H9 (cell line): Measurements from ENCODE around the gene GSTT2B. TPM values are rescaled to one million over a fixed set of nuclear protein-coding genes. Genes with fewer than 3 reads are reported as not detected.

Experiments
- DNase-seq: peaks from one replicate; pipeline ENCODE4 v3.0.0-alpha.2; 2017
- H2AFZ ChIP-seq: one replicate; pipeline ENCODE4 v1.6.1; 2013; ENCODE audit warnings: mild to moderate bottlenecking, low read length, control low read depth, moderate library complexity
- H2AK5ac ChIP-seq: 2 replicates; pipeline ENCODE4 v1.6.1; 2013; ENCODE audit warnings: low read length, control low read depth, mixed read lengths; ENCODE audit not compliant: insufficient read length
- H2BK120ac ChIP-seq: one replicate; pipeline ENCODE4 v1.6.1; 2013; ENCODE audit warnings: low read depth, mild to moderate bottlenecking, low read length, control low read depth, inconsistent platforms; ENCODE audit not compliant: poor library complexity, severe bottlenecking
- H2BK12ac ChIP-seq: 2 replicates; pipeline ENCODE4 v1.6.1; 2013; ENCODE audit warnings: low read length, control low read depth, mixed read lengths, low read depth; ENCODE audit not compliant: insufficient read length
- H2BK15ac ChIP-seq: 2 replicates; pipeline ENCODE4 v1.6.1; 2013; ENCODE audit warnings: low read depth, low read length, control low read depth
- H2BK20ac ChIP-seq: one replicate; pipeline ENCODE4 v1.6.1; 2013; ENCODE audit warnings: low read depth, mild to moderate bottlenecking, low read length, control low read depth, inconsistent platforms; ENCODE audit not compliant: poor library complexity, severe bottlenecking
- H2BK5ac ChIP-seq: 2 replicates; pipeline ENCODE4 v1.6.1; 2013; ENCODE audit warnings: low read length, control low read depth, mixed read lengths; ENCODE audit not compliant: insufficient read length
- H3K14ac ChIP-seq: 2 replicates; pipeline ENCODE4 v1.6.1; 2013; ENCODE audit warnings: low read length, control low read depth; ENCODE audit not compliant: insufficient read depth
- H3K18ac ChIP-seq: 2 replicates; pipeline ENCODE4 v1.6.1; 2013; ENCODE audit warnings: low read depth, mild to moderate bottlenecking, mixed read lengths, low read length, control low read depth; ENCODE audit not compliant: insufficient read length
- H3K23ac ChIP-seq: 2 replicates; pipeline ENCODE4 v1.6.1; 2013; ENCODE audit warnings: low read length, control low read depth, mixed read lengths, low read depth; ENCODE audit not compliant: insufficient read length
- H3K23me2 ChIP-seq: 2 replicates; pipeline ENCODE4 v1.6.1; 2013; ENCODE audit warnings: low read depth, mild to moderate bottlenecking, mixed read lengths, low read length, control low read depth; ENCODE audit not compliant: insufficient read length, poor library complexity, severe bottlenecking
- H3K27ac ChIP-seq: 2 replicates; pipeline ENCODE4 v1.5.1; 2013; ENCODE audit warnings: low read length, control low read depth, mixed read lengths, low read depth; ENCODE audit not compliant: insufficient read length
- H3K27me3 ChIP-seq: 2 replicates; pipeline ENCODE4 v1.6.1; 2013; ENCODE audit warnings: low read length, control low read depth, inconsistent platforms; ENCODE audit not compliant: insufficient read depth
- H3K4ac ChIP-seq: 2 replicates; pipeline ENCODE4 v1.6.1; 2013; ENCODE audit warnings: low read depth, mild to moderate bottlenecking, control low read depth, inconsistent platforms, low read length, moderate library complexity
- H3K4me1 ChIP-seq: 2 replicates; pipeline ENCODE4 v1.6.1; 2013; ENCODE audit warnings: low read length, control low read depth, inconsistent platforms; ENCODE audit not compliant: insufficient read depth
- H3K4me2 ChIP-seq: 2 replicates; pipeline ENCODE4 v1.6.1; 2013; ENCODE audit warnings: low read length, control low read depth, mixed read lengths; ENCODE audit not compliant: insufficient read length, insufficient read depth
- H3K56ac ChIP-seq: 2 replicates; pipeline ENCODE4 v1.6.1; 2013; ENCODE audit warnings: low read depth, mild to moderate bottlenecking, mixed read lengths, low read length, control low read depth; ENCODE audit not compliant: insufficient read length
- H3K79me1 ChIP-seq: 2 replicates; pipeline ENCODE4 v1.6.1; 2013; ENCODE audit warnings: low read depth, mild to moderate bottlenecking, moderate library complexity, low read length, control low read depth, inconsistent platforms; ENCODE audit not compliant: insufficient read depth, poor library complexity, severe bottlenecking
- H3K79me2 ChIP-seq: 2 replicates; pipeline ENCODE4 v1.6.1; 2013; ENCODE audit warnings: low read length, control low read depth, inconsistent platforms; ENCODE audit not compliant: insufficient read depth
- H3K9ac ChIP-seq: 2 replicates; pipeline ENCODE4 v1.6.1; 2013; ENCODE audit warnings: low read length, control low read depth, mixed read lengths; ENCODE audit not compliant: insufficient read length; ENCODE audit errors: extremely low read depth
- H3K9me3 ChIP-seq: one replicate; pipeline ENCODE4 v1.6.1; 2013; ENCODE audit warnings: low read depth, low read length, inconsistent platforms; ENCODE audit not compliant: control insufficient read depth
- H3T11ph ChIP-seq: one replicate; pipeline ENCODE4 v1.6.1; 2013; ENCODE audit warnings: mild to moderate bottlenecking, low read length, control low read depth, inconsistent platforms
- H4K20me1 ChIP-seq: one replicate; pipeline ENCODE4 v1.6.1; 2013; ENCODE audit not compliant: control insufficient read depth, insufficient read length, insufficient read depth
- H4K5ac ChIP-seq: 2 replicates; pipeline ENCODE4 v1.6.1; 2013; ENCODE audit warnings: low read depth, mild to moderate bottlenecking, mixed read lengths, low read length, control low read depth; ENCODE audit not compliant: insufficient read length
- H4K8ac ChIP-seq: replicated peaks from 2 replicates; pipeline ENCODE4 v1.6.1; 2013; ENCODE audit warnings: low read length, control low read depth, mixed read lengths, low read depth; ENCODE audit not compliant: insufficient read length
- H4K91ac ChIP-seq: 2 replicates; pipeline ENCODE4 v1.6.1; 2013; ENCODE audit warnings: low read depth, mild to moderate bottlenecking, moderate library complexity, mixed read lengths, low read length, control low read depth; ENCODE audit not compliant: insufficient read length
- H3K27ac Mint-ChIP-seq, 3 experiments: 2 replicates in 2 of 3; 3 replicates in 1 of 3; pipeline ENCODE4 v1.8.0; 2020 to 2021; ENCODE audit warnings: mixed read lengths in 3 of 3, mild to moderate bottlenecking in 1 of 3, moderate library complexity in 1 of 3
- H3K27me3 Mint-ChIP-seq: 2 replicates; pipeline ENCODE4 v1.8.0; 2021; ENCODE audit warnings: low read depth, mild to moderate bottlenecking, moderate library complexity, mixed read lengths
- H3K36me3 Mint-ChIP-seq, 3 experiments: 2 replicates in 2 of 3; 3 replicates in 1 of 3; pipeline ENCODE4 v1.8.0; 2020 to 2021; ENCODE audit warnings: low read depth in 3 of 3, mixed read lengths in 3 of 3; ENCODE audit not compliant: insufficient read depth in 1 of 3
- H3K4me1 Mint-ChIP-seq, 2 experiments: 2 replicates each; pipeline ENCODE4 v1.8.0; 2020; ENCODE audit warnings: mixed read lengths in 2 of 2
- H3K4me3 Mint-ChIP-seq, 2 experiments: 2 replicates in 1 of 2; 3 replicates in 1 of 2; pipeline ENCODE4 v1.8.0; 2020 to 2021; ENCODE audit warnings: mild to moderate bottlenecking in 2 of 2, mixed read lengths in 2 of 2, moderate library complexity in 1 of 2
- H3K9me3 Mint-ChIP-seq, 2 experiments: 2 replicates in 1 of 2; 3 replicates in 1 of 2; pipeline ENCODE4 v1.8.0; 2020; ENCODE audit warnings: mild to moderate bottlenecking in 2 of 2, mixed read lengths in 2 of 2, moderate library complexity in 1 of 2
- CTCF ChIP-seq: fragments of 200-600 bp; sonication (generic); conservative IDR thresholded peaks from 3 replicates; pipeline ENCODE4 v1.8.0; 2021; ENCODE audit warnings: antibody characterized with exemption, mild to moderate bottlenecking
- WGBS: extraction: QIAGEN DNeasy Blood & Tissue Kit; methylation state at CpG from one replicate; pipeline ENCODE4 v1.1.7; 2013; ENCODE audit warnings: missing lambda C conversion rate, low lambda C conversion rate, mixed read lengths; ENCODE audit not compliant: insufficient read length; ENCODE audit errors: extremely low coverage; 5-methylcytosine and 5-hydroxymethylcytosine counted together
- total RNA-seq: library from RNA; stranded (reverse); gene quantifications from 2 replicates; pipeline ENCODE4 v1.2.1, GENCODE V29; 2021

The GSTT2B gene
- total RNA-seq, 1 experiment from 2014 or later, result 4.5 TPM

DNA sequence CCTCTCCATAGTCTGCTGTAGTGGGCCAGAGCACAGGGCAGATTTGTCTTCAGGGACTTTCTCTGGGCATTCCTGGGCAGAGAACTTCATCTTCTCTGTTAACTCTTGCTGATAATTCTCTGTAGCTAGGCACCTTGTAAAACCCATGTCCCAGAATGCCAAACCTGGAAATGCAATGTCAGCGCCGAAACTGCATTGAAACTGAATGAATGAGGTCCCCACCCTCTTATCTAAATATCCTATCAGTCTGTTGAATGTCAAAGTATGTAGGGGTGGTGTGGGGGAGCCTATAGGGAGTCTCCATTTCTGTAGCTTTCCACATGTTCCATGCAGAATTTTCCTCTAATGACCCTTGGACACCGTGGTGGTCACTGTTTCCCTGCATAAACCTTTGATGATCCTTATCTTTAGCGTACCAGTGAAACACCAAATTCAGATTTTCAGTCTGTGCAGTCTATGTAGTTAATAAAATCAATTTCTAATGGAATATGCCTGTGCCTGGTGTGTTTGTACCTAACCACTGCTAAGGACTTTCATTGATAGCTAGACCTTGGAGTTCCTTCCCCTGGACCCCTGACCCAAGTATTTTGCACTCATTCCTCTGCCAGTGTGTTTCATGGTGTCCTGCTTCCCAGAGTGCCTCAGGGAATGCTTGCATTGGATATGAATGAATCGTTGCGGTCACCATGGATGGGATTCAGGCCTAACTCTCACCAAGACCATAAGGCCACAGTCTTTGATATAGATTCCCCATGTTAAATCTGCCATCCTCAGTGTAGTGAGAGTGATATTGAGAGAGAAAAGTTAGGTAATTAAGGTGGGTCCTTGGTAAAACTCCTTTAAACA, 47.6 kb upstream of the GSTT2B start:
- Mint-ChIP-seq H3K4me3 (no peak overlapping the region), H3K27ac (peak overlapping the region in 1 of 3 experiments; percentile 57; a peak in 1 of 7 replicates), H3K27me3 (peaks cover 6% of the 10 kb centered on the region), H3K9me3 (peaks cover 0 to 4% of the 10 kb centered on the region in 2 experiments; a peak in 2 of 5 replicates), H3K4me1 (peaks cover 9 to 16% of the 10 kb centered on the region in 2 experiments), H3K36me3 (no peaks in the 10 kb centered on the region; a peak in 2 of 7 replicates)
- no CpG with 5 or more reads among the region's 6 CpGs for WGBS
- Histone ChIP-seq H2BK120ac (no peak overlapping the region), H3K4ac (no peak overlapping the region), H3K18ac (no peak overlapping the region), H3K23me2 (peaks cover 5% of the 10 kb centered on the region), H3K14ac (no peak overlapping the region), H3K9me3 (no peaks in the 10 kb centered on the region), H2AFZ (no peak overlapping the region), H2BK5ac (no peak overlapping the region), H4K20me1 (no peaks in the 10 kb centered on the region), H2BK20ac (no peak overlapping the region), H3K79me2 (peaks cover 4% of the 10 kb centered on the region; the same call in 1 of the 2 replicates), H2AK5ac (no peak overlapping the region), H3K27ac (no peak overlapping the region), H3K9ac (no peak overlapping the region), H4K8ac (no peak overlapping the region), H3K4me1 (no peaks in the 10 kb centered on the region; the same call in 1 of the 2 replicates), H4K91ac (no peak overlapping the region), H3T11ph (no peak overlapping the region), H3K79me1 (no peaks in the 10 kb centered on the region), H2BK12ac (no peak overlapping the region), H3K4me2 (no peak overlapping the region), H4K5ac (no peak overlapping the region), H3K27me3 (no peaks in the 10 kb centered on the region; the same call in 1 of the 2 replicates), H3K56ac (no peak overlapping the region), H3K23ac (no peak overlapping the region), H2BK15ac (no peak overlapping the region)
- TF ChIP-seq CTCF, result no peak
- DNase-seq, result no peak
